Measurements from ENCODE around the gene DAPL1.
"Not testable (repeated sequence)": the region's sequence is repeated elsewhere in the genome, so short reads cannot be mapped to it uniquely, and the experiment has no call there.

The DAPL1 gene

GRCh38 chr2:158823486-158824237, 28.5 kb downstream of the DAPL1 start:
- no peak for DNase-seq

GRCh38 chr2:158825021-158825420, 29.9 kb downstream of the DAPL1 start:
- no peak for DNase-seq

- no peak for DNase-seq
These were observed 31.8 kb downstream of the DAPL1 start for GRCh38 chr2:158826965-158827364.

- no peak for DNase-seq
These were observed 33.5 kb downstream of the DAPL1 start for GRCh38 chr2:158828378-158829164.

GRCh38 chr2:158829167-158829566, 34.0 kb downstream of the DAPL1 start:
- DNase-seq, result no peak

- no peak for DNase-seq
These were observed 35.1 kb downstream of the DAPL1 start for GRCh38 chr2:158830201-158830600.

- no peak for DNase-seq
These were observed 40.3 kb downstream of the DAPL1 start for GRCh38 chr2:158835431-158835830.

- DNase-seq, result no peak
These were observed 42.5 kb downstream of the DAPL1 start for GRCh38 chr2:158837645-158838044.

GRCh38 chr2:158841850-158842249, 46.7 kb downstream of the DAPL1 start:
- no peak for DNase-seq

- no peak for DNase-seq
These were observed 50.3 kb downstream of the DAPL1 start for GRCh38 chr2:158845444-158845843.

- no peak for DNase-seq
These were observed 50.7 kb downstream of the DAPL1 start for GRCh38 chr2:158845859-158846258.

- not testable (repeated sequence) for DNase-seq
These were observed 52.4 kb downstream of the DAPL1 start for GRCh38 chr2:158847526-158847925.

GRCh38 chr2:158848031-158848970, 53.2 kb downstream of the DAPL1 start:
- not testable (repeated sequence) for DNase-seq

- not testable (repeated sequence) for DNase-seq
These were observed 65.1 kb downstream of the DAPL1 start for GRCh38 chr2:158860179-158860578.

- DNase-seq, result not testable (repeated sequence)
These were observed 66.5 kb downstream of the DAPL1 start for GRCh38 chr2:158861626-158862025.

- DNase-seq, result not testable (repeated sequence)
These were observed 70.4 kb downstream of the DAPL1 start for GRCh38 chr2:158865469-158865868.
